GM18505 (cell line): ENCODE measurements around the gene SMIM1.

Experiments
- ATAC-seq: cut with Tn5 transposase; IDR thresholded peaks from one replicate; pipeline ENCODE4 v1.9.1; 2021; ENCODE audit not compliant: unreplicated experiment
- POLR2A ChIP-seq: IDR thresholded peaks from 4 replicates; pipeline ENCODE4 v1.6.1; 2011; ENCODE audit warnings: borderline replicate concordance; ENCODE audit not compliant: insufficient read depth, insufficient read length; ENCODE audit errors: extremely low read depth

The SMIM1 gene

GRCh38 chr1:3816331-3817137 lies 44.0 kb downstream of the SMIM1 start:
- no peak for TF ChIP-seq POLR2A
- no peak for ATAC-seq

DNA sequence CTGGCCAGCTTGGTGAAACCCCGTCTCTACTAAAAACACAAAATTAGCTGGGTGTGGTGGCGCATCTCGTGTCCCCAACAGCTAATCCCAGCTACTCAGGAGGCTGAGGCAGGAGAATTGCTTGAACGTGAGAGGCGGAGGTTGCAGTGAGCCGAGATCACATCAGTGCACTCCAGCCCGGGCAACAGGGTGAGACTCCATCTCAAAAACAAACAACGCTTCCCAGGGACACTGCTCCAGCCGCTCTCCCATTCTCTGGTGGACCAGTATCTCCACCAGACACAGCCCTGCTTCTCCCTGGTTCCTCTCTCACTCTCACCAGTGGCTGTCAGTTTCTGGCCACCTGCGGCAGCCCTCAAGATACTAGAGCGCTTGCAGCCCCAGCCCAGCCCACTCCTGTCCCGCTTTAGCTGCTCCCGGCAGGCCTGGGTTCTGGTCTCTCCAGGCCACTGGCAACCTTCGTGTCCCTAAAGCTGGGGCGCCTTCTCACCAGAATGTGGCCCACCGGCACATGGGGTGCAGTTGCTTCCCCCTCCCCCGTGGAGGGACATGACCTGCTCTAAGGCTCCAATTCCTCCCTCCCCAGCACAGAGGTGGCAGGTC lies 44.7 kb downstream of the SMIM1 start:
- ATAC-seq: no peak
- TF ChIP-seq POLR2A: no peak

GRCh38 chr1:3817821-3818597 lies 45.5 kb downstream of the SMIM1 start:
- TF ChIP-seq POLR2A: no peak
- ATAC-seq: no peak

DNA sequence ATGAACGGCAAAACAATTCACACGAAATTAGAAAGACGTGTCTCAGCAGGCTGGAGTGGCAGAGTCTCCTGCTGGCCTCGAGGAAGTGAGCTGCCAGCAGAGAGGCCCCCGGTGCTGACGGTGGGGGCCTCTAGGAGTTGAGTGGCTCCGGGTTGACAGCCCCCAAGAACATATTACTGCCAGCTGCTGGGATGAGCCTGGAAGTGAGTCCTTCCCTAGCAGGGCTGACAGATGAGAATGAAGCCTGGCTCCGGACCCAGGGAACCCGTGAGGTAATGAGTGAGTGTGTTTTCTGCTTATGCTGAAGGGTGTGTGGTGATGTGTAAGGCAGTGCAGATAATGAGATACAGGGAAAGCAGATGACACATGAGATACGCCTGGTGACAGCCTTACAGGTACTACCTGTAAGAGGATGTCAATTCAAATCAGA lies 47.2 kb downstream of the SMIM1 start:
- ATAC-seq: no peak
- TF ChIP-seq POLR2A: no peak

GRCh38 chr1:3820316-3820715 lies 47.8 kb downstream of the SMIM1 start:
- no peak for ATAC-seq
- TF ChIP-seq POLR2A: no peak

DNA sequence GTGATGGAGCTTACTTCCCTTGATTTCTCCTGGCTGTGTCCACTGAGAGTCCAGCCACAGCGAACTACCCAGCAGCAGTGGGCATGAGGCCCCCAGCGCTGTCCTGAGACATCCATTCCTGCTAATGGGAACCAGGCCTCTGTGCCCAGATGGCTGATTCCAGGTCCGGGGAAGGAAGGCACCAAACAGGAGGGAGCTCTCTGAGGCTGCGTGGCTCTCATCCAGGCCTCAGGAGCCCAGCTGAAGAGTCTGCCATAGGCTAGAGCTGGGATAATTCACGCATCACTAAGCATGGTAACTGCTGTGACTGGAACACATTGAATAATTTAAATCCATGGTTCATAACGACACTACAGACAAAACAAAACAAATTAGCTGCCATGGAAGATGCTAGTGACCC lies 48.5 kb downstream of the SMIM1 start:
- no peak for TF ChIP-seq POLR2A
- ATAC-seq: no peak

DNA sequence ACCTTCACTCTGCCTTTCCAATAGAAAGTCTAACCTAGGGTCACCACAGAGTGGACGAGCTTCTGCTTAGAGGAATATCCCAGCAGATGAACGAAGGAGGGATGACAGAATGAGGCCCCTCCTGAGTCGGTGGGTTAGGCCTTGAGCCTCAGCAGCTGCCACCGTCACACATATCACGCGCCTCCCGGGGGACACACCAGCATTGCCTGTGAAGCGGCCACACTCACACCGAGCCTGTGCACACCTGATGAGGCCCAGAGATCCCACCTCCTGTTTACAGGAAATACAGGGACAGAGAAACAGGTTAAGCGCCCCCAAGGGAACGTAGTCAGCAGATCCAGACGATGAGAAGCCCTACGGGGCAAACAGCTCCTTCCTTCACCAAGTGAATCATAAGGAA lies 48.9 kb downstream of the SMIM1 start:
- no peak for TF ChIP-seq POLR2A
- no peak for ATAC-seq

DNA sequence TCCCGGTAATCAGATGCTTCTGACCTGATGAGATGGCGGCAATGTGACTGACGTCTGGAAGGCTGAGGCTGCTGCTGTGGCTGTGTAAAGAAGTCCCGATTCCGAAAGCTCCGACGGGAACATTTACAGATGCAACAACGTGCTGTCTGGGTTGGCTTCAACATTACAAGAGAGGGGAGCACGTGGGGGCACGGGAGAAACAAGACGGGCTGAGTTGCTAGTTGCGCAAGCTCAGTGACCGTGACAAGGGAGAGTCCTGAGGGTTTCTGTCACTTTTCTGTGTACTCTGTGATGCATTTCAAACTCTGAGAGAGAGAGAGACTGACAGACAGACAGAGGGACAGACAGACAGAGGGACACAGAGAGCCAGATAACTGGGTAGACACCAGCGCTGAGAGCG lies 49.4 kb downstream of the SMIM1 start:
- ATAC-seq: no peak
- no peak for TF ChIP-seq POLR2A

- no peak for TF ChIP-seq POLR2A
- ATAC-seq: no peak
These were observed 49.9 kb downstream of the SMIM1 start for GRCh38 chr1:3822421-3822820.

DNA sequence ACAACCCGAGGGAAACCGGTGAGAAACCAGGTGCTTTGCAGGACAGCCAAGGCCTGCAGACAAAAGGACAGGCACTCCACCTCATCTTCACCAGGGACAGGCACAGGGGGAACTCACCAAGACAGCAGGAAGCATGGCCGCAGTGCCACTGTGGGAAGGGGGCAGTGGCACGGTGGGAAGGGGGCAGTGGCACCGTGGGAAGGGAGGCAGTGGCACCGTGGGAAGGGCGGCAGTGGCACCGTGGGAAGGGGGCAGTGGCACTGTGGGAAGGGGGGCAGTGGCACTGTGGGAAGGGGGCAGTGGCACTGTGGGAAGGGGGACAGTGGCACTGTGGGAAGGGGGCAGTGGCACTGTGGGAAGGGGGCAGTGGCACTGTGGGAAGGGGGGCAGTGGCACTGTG lies 52.1 kb downstream of the SMIM1 start:
- TF ChIP-seq POLR2A: no peak
- no peak for ATAC-seq

- no peak for ATAC-seq
- TF ChIP-seq POLR2A: no peak
These were observed 52.8 kb downstream of the SMIM1 start for GRCh38 chr1:3825356-3825755.
